ENCODE measurements around the gene OTUB1.

The OTUB1 gene

GRCh38 chr11:64034411-64034811 is 48.2 kb downstream of the OTUB1 start:
- TF ChIP-seq, protein P1, sequence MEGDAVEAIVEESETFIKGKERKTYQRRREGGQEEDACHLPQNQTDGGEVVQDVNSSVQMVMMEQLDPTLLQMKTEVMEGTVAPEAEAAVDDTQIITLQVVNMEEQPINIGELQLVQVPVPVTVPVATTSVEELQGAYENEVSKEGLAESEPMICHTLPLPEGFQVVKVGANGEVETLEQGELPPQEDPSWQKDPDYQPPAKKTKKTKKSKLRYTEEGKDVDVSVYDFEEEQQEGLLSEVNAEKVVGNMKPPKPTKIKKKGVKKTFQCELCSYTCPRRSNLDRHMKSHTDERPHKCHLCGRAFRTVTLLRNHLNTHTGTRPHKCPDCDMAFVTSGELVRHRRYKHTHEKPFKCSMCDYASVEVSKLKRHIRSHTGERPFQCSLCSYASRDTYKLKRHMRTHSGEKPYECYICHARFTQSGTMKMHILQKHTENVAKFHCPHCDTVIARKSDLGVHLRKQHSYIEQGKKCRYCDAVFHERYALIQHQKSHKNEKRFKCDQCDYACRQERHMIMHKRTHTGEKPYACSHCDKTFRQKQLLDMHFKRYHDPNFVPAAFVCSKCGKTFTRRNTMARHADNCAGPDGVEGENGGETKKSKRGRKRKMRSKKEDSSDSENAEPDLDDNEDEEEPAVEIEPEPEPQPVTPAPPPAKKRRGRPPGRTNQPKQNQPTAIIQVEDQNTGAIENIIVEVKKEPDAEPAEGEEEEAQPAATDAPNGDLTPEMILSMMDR (IDR thresholded peaks at IDR 0.05; ENCODE audit: borderline replicate concordance, insufficient read depth, low read depth, low read length) = no peak
- H3K4me3 ChIP-seq (ENCODE audit: low read depth, low read length) = no peak overlapping the region

- TF ChIP-seq, protein P1 (IDR thresholded peaks at IDR 0.05; ENCODE audit: borderline replicate concordance, insufficient read depth, low read depth, low read length) = no peak
- no peak overlapping the region for H3K4me3 ChIP-seq (ENCODE audit: low read depth, low read length)
These were observed 48.9 kb downstream of the OTUB1 start for GRCh38 chr11:64035081-64035524.

GRCh38 chr11:64035576-64035975 is 49.3 kb downstream of the OTUB1 start, which contains the start of gene FLRT1:
TSS of gene FLRT1 (plus strand) at chr11:64035931. CDS start at chr11:64116268, 80,337 bp downstream.
- no peak within 1 kb of the TSS for H3K4me3 ChIP-seq (ENCODE audit: low read depth, low read length)
- TF ChIP-seq, protein P1 (IDR thresholded peaks at IDR 0.05; ENCODE audit: borderline replicate concordance, insufficient read depth, low read depth, low read length) = no peak

DNA sequence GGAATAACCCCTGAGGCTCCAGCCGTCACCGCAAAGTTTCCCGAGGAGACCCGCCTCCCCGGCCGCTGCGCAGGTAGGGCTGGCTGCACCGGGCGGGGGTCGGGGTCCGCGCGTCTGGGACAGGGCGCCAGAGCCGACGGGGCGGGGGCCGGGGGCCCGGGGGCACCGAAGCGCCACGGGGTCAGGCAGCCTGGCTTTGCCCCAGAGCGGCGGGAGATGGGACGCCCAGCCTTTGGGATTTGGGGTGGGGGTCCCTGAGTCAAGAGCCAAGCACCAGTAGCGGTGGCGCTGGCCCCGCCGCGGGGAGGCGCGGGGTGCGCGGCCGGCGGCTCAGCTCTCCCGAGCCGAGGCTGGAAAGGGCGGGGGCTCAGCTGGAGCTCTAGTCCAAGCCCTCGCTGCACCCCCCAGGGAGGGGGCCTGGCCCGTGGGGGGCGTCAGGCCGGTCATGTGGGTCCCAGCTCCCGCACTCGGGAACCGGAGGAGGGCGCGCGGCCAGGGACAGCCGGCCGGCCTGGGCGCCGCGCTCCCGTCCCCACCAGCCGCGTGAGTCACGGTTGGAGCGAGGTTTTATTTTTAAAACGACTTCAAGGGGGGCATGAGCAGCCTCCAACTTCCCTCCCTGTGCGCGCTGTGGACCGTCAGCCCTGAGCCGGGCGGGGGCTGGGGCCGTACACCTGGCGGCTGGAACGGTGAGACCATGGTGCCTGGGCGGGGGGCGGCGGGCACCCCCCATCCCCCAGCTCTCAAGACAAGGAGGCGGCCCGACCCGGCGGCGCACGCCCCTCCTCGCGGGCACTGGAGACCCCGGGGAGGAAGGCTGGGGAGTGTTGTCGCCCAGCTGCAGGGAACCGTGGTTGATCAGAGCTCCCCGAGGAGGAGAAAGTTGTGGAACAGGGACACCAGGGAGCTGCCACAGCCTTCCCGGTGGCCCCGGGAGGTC is 50.1 kb downstream of the OTUB1 start:
- TF ChIP-seq, protein P1 (IDR thresholded peaks at IDR 0.05; ENCODE audit: borderline replicate concordance, insufficient read depth, low read depth, low read length) = no peak
- H3K4me3 ChIP-seq (ENCODE audit: low read depth, low read length) = no peak overlapping the region

DNA sequence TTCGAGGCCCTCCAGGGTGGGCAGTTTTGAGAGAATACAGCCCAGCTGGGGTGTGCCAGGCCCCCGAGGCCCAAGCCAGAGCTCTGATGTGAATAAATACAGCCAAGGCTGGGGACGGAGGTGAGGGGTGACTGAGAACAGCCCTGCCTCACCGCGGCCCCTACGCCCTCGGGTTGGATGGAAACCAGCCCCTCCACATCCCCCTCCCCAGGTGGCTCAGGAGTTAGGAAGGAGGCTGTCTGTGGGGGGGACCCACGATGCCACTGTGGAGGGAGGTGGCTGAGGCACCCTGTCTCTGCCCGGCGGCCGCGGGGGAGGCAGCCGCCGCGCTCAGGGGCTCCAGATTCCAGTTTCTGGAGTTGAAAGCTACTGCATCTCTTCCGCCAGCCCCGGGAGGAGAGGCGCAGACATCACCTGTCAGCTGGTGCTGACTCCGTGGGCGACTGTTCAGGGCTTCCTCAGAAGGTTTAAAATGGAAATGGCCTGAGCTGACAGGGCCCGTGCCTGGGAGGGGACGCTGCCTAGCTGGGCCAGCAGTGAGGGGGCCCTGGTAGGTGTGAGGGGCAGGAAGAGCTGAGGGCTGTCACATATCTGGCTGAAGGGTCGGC is 50.9 kb downstream of the OTUB1 start:
- H3K4me3 ChIP-seq (ENCODE audit: low read depth, low read length) = no peak overlapping the region
- TF ChIP-seq, protein P1 (IDR thresholded peaks at IDR 0.05; ENCODE audit: borderline replicate concordance, insufficient read depth, low read depth, low read length) = no peak

DNA sequence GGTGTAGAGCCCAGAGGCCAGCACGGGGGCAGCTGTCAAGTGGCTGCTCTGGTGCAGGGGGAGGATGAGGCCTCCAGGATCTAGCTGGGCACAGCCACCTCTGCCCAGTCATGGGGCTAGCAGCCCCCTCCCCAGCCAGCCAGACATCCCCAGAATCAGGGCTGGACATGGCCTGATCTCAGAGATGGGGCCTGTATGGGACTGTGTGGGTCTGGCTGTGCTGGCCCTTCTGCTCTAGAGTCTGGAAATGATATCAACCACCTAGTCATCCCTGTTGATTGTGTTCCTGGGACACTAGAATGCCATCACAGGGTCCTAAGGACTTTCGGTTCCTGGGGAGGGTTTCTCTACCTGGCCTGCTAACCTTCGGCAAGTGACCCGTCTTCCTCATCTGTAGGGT is 52.3 kb downstream of the OTUB1 start:
- TF ChIP-seq, protein P1 (IDR thresholded peaks at IDR 0.05; ENCODE audit: borderline replicate concordance, insufficient read depth, low read depth, low read length) = no peak
- no peak overlapping the region for H3K4me3 ChIP-seq (ENCODE audit: low read depth, low read length)
